Fibroblast of peridontal ligament (primary cell): ENCODE results near the gene DRC3.
"Not testable (repeated sequence)": the region's sequence is repeated elsewhere in the genome, so short reads cannot be mapped to it uniquely, and the experiment has no call there.

Experiments
- DNase-seq: peaks from one replicate; pipeline ENCODE4 v3.0.0-alpha.2; 2010; ENCODE audit errors: extremely low read depth

DRC3 gene, protein sequence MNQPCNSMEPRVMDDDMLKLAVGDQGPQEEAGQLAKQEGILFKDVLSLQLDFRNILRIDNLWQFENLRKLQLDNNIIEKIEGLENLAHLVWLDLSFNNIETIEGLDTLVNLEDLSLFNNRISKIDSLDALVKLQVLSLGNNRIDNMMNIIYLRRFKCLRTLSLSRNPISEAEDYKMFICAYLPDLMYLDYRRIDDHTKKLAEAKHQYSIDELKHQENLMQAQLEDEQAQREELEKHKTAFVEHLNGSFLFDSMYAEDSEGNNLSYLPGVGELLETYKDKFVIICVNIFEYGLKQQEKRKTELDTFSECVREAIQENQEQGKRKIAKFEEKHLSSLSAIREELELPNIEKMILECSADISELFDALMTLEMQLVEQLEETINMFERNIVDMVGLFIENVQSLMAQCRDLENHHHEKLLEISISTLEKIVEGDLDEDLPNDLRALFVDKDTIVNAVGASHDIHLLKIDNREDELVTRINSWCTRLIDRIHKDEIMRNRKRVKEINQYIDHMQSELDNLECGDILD

GRCh38 chr17:17972126-17972951, at the start of gene DRC3, which contains the start of gene TOM1L2:
DRC3 (plus strand) TSS chr17:17972862; CDS start chr17:17977599, 4,737 bp downstream.
TOM1L2 (minus strand) TSS chr17:17972400; CDS start chr17:17972313, 87 bp downstream.
- peak; percentile 100 for DNase-seq

DNA sequence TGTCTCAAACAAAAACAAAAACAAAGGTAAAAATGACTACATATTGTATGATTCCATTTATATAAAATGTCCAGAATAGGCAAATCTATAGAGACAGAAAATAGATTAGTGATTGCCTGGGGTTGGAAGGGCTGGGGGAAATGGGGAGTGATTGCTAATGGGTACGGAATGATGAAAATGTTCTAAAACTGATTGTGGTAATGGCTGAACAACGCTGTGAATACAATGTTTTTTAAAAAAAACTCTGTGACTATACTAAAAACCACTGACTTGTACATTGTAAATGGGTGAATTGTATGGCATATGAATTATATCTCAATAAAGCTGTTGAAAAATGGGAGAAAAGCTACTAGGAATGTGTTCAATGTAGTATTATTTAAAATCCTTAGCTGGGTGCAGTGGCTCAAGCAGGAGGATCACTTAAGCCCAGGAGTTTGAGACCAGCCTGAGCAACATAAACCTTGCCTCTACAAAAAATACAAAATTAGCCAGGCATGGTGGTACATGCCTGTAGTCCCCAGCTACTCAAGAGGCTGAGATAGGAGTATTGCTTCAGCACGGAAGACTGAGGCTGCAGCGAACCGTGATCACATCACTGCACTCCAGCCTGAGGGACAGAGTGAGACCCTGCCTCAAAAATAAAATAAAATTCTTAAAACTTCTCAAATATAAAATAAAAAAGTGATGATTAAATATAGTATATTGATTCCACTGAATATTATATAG, 48.4 kb upstream of the DRC3 start:
- no peak for DNase-seq

DNA sequence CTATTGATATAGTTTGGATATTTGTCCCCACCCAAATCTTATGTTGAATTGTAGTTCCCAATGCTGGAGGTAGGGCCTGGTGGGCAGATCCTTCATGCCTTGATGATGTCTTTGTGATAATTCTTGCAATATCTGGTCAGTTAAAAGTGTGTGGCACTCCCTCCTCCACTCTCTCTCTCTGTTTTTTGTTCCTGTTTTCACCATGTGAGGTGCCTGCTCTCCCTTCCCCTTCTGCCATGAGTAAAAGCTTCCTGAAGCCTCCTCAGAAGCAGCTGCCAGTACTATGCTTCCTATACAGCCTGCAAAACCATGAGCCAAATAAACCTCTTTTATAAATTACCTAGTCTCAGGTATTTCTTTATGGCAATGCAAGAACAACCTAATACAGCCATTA, 47.8 kb upstream of the DRC3 start:
- no peak for DNase-seq

DNA sequence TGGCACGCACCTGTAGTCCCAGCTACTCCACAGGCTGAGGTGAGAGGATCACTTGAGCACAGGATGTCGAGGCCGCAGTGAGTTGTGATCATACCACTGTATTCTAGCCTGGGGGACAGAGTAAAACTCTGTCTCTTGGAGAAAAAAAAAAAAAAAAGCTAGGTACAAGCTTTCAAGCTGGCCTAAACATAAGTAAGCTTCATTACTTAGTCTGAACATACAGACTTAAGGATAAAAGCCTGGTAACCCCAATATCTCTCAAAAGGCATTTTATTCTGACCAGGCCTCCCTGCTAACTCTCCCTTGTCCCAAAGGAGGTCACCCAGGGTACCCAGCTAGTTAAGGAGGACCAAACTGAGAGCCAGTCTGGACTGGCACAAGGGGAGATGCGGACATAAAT, 46.6 kb upstream of the DRC3 start:
- no peak for DNase-seq

GRCh38 chr17:17926840-17927449, 45.7 kb upstream of the DRC3 start:
- DNase-seq, result peak; percentile 41

DNA sequence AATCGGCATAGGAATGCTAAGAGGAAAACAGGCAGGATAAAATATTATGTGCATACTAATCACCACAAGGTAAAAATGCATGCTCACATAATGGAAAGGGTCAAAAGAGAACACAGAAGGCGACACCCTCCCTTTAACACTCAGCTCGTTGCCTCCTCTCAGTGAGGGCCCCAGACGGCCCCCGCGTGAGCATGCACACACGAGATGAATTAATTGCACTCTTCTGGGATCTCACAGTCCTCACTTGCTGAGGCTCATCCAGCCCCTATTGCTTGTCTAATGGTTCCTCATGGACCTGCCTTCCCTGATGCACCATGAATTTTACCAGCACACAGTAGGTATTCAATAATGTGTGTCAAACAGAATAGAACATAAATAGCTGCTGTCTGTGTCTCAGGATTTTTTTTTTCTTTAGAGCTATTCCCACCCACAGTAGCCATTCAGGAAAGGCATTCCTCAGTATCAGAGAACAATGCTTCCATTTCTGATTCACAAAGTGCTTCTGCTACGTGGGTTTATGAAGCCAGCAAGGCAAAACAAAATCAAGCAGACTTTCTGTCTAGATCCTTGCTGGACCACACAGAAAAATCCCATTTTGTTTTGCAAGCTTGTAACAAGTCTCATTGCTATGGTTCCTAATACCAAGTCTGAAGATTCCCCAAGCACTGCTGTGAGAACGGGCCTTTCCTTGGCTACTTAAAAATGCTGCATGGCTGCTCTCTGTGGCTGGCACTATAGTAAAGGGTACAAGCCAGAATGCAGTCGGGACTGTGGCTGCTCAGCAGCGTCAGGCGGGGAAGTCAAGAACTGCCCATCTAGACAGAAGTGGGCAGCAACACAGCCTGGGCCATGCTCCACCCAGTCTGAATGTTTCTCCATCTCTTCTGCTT, 44.0 kb upstream of the DRC3 start:
- no peak for DNase-seq

DNA sequence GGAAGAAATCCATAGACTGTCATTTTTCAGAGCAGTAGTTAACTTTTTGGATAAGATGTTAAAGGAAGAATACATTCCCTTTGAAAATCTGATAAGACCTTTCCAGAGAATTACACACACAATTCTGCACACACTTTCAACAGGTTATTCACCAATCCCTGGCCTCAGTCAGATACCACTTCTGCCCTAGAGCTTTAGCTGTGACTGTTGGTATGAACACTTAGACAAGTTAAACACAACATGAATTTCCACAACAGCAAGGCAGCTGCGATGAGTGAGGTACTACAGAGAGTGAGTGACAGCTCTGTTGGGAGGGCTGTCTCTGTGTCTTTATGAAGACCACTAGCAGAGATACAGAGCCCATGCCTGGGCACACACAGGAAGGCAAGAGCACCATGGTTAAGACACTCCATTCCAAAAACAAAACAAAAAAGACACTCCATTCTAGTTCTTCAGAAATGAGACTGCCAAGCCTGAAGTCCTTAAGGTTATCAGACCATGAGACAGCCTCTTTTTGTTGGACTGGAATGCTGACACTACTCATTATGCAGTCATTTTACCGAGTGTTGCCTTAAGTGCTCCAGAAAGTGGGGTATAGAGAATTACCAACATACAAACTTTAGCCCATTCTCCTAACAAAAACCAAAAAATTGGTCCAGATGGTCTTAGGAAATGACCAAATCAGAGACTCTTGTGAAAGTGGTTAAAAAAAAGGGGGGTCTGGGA, 42.8 kb upstream of the DRC3 start:
- peak; percentile 42 for DNase-seq

- no peak for DNase-seq
These were observed 42.0 kb upstream of the DRC3 start for GRCh38 chr17:17930674-17931073.

DNA sequence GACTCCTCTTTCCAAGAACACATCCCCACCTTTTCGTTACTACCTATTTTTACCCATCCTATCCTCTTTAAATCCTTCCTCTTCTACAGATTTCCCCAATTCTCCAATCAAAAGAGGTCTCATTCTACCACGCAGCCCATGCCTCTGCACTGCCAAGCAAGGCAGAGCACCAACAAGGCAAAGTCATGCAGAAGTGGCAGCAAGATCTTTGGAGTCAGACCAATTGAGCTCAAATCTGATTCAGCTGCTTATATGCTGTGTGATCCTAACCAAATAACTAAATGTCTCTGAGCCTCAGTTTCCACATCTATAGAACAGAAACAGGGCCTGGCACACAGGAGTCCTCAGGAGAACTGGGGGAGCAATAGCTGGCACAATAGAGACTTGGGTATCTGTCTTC, 41.5 kb upstream of the DRC3 start:
- DNase-seq, result no peak

- DNase-seq, result no peak
These were observed 38.9 kb upstream of the DRC3 start for GRCh38 chr17:17933775-17934174.

- no peak for DNase-seq
These were observed 38.4 kb upstream of the DRC3 start for GRCh38 chr17:17934214-17934613.

GRCh38 chr17:17934806-17935205, 37.9 kb upstream of the DRC3 start:
- DNase-seq, result no peak

DNA sequence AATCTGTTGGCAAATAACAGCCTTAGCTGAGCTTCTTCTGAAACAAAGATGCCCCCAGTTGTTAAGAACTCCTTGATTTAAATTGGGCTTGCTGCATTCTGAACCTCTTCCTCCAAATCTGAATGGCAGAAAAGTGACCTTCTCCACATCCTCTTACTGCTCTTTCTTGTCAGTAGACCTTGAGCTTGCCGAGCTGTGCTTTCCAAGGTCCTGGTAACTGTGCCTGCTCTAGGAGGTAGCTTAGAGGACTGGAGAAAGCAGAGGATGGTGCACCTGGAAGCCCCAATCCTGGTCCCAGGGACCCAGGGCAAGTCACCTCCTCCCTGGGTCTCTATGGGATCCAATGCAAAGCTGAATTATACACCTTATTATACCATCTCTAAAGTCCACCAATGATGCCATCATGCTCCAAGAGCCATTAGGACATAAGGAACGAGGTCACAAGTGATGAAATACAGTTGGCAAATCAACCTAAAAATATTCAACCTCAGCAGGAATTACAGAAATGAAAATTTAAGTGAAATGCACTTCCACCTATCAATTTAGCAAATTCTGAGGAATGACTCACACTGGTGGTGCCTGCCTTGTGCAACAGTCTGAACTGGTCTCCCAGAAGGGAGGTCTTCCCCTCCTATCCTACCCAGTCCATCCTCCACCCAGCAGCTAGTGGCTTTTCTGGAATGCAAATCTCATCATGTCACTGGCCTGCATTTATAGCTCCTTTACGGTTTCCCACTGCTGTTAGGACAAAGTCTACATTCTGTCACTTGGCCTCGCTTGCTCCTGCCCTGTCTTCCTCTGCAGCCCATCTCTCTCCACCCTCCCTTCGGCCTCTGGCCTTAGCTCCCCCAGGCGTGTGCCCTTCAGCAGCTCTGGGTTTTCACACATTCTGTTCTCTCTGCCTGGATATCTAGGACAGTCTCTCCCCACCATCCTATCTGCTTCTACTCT, 37.1 kb upstream of the DRC3 start:
- DNase-seq, result peak; percentile 95

- no peak for DNase-seq
These were observed 35.3 kb upstream of the DRC3 start for GRCh38 chr17:17937201-17937853.

GRCh38 chr17:17937958-17938357, 34.7 kb upstream of the DRC3 start:
- DNase-seq, result no peak

DNA sequence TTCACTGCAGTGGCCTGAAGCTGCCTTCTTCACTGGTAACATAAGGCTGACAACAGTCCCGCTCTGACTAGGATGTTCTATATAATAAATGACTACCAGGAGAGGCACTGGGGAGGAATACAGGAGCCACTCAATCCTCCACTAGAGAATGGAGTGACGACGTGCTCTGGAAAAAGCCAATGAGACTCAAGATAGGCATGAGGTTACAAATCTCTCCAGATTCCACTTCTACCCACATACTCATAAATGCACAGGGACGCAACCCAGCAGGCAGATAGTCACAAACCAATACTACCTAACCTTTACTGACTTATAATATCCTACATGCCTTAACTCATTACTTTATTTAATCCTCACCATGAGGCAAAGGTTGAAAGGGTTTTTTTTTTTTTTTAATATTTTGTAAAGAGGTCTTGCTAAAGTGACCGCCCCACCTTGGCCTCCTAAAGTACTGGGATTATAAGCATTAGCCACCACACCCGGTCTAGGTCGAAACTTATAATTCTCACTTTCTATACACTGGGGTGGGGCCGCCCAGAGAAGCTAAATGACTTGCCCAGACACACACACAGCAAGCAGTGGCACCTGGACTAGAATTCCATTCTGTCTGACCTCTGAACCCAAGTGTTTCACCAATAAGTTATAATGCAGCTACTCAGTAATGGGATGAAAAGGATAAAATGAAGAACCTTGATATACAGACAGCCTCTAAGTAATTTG, 34.1 kb upstream of the DRC3 start:
- DNase-seq, result no peak

GRCh38 chr17:17939941-17940340, 32.7 kb upstream of the DRC3 start:
- DNase-seq, result not testable (repeated sequence)
